SH-SY5Y (cell line): ENCODE data around the gene FAM216B.

ENCODE experiments used
- GATA2 ChIP-seq: IDR thresholded peaks from 2 replicates; pipeline ENCODE4 v1.6.1; 2011; ENCODE audit warnings: mild to moderate bottlenecking, low read depth, low read length
- GATA3 ChIP-seq: IDR thresholded peaks from 2 replicates; pipeline ENCODE4 v1.6.1; 2011; ENCODE audit warnings: low read depth, mild to moderate bottlenecking, low read length, moderate library complexity

DNA sequence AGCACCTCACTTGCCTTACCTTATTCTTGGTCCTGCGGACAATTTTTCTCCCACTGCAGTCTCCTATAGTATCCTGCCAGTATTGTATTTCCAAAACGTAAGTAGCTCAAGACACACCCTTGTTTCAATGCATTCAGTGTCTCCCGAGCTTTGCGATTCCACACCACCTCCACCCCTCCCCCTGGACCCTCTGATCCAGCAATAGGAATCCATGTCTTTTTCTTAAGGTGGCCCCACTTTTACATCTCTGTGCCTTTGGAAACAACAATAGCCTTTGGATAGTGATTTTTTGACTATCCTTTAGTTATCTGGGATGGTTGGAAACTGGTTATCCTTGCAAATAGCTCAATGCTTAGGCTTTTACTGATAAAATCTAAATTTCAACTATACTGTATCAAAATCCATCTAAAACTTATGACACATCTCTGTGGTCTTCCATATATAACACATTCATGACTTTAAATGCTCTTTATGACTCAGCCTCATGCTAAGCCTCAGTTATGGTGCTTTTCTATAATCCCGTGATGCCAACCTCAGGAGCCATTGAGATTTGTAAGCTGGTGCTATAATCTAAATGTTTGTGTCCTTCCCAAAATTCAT lies 27.1 kb downstream of the FAM216B start:
- TF ChIP-seq GATA2 (no peak), GATA3 (no peak)
